Heart left ventricle (tissue), 16 donors: ENCODE data around the gene ZBED1. TPM values are rescaled to one million over a fixed set of nuclear protein-coding genes. Genes with fewer than 3 reads are reported as not detected.

Experiments used
- ATAC-seq, 4 donors: fragments of 200-7000 bp; cut with Tn5 transposase; one replicate each; pipeline ENCODE4 v1.9.1; 2020 to 2022; ENCODE audit warnings: moderate library complexity in 4 of 4, mild to moderate bottlenecking in 3 of 4, moderate number of reproducible peaks in 1 of 4
- DNase-seq, 5 donors: peaks; one replicate each; pipeline ENCODE4 v3.0.0-alpha.2; 2020
- H3K27ac ChIP-seq, 12 donors: fragments of 200-600 bp; sonication (generic) in 4 of 12; one replicate each; pipeline versions ENCODE4 v1.5.0 to v1.8.0; 2016 to 2022; ENCODE audit warnings: mild to moderate bottlenecking in 2 of 12
- H3K27me3 ChIP-seq, 9 donors: fragments of 200-600 bp; sonication (generic) in 2 of 9; one replicate each; pipeline versions ENCODE4 v1.5.1 to v1.8.0; 2016 to 2022; ENCODE audit warnings: mild to moderate bottlenecking in 3 of 9
- H3K36me3 ChIP-seq, 9 donors: fragments of 200-600 bp; sonication (generic) in 2 of 9; one replicate each; pipeline versions ENCODE4 v1.5.0 to v1.8.0; 2018 to 2022; ENCODE audit warnings: mild to moderate bottlenecking in 2 of 9
- H3K4me1 ChIP-seq, 12 donors: fragments of 200-600 bp; sonication (generic) in 4 of 12; one replicate each; pipeline versions ENCODE4 v1.5.0 to v1.8.0; 2016 to 2022; ENCODE audit warnings: mild to moderate bottlenecking in 3 of 12
- H3K4me3 ChIP-seq, 12 donors: fragments of 200-600 bp; sonication (generic) in 4 of 12; one replicate each; pipeline versions ENCODE4 v1.5.0 to v1.8.0; 2017 to 2022; ENCODE audit warnings: mild to moderate bottlenecking in 9 of 12, moderate library complexity in 4 of 12
- H3K9me3 ChIP-seq, 12 donors: fragments of 200-600 bp; sonication (generic) in 4 of 12; one replicate each; pipeline versions ENCODE4 v1.5.0 to v1.8.0; 2016 to 2022; ENCODE audit warnings: mild to moderate bottlenecking in 1 of 12
- POLR2A ChIP-seq, 2 donors: fragments of 450-650 bp; IDR thresholded peaks; one replicate each; pipeline ENCODE4 v1.6.1; 2017; ENCODE audit warnings: antibody characterized with exemption in 2 of 2, mild to moderate bottlenecking in 2 of 2, moderate library complexity in 2 of 2
- WGBS, 4 donors: extraction: QIAGEN DNeasy Blood & Tissue Kit in 2 of 4; methylation state at CpG; one replicate each; pipeline versions ENCODE4 v1.1.5 to v1.1.7; 2013 to 2018; 5-methylcytosine and 5-hydroxymethylcytosine counted together
- intact Hi-C, 10 donors: fragments of 100-400 bp; cut with DNase I; formaldehyde crosslinking; loops; one replicate each; pipeline versions ENCODE4 v1.11.1 to v1.14.2; 2022
- long read RNA-seq, 3 donors: library from polyadenylated mRNA; unstranded; transcript quantifications; one replicate each; pipeline ENCODE4 v2.0.0, GENCODE V29; 2020 to 2021
- polyA plus RNA-seq, 2 donors: library from polyadenylated mRNA; stranded (reverse); fragments of 200-250 nt; gene quantifications; one replicate each; pipeline ENCODE4 v1.2.3, GENCODE V29; 2013
- total RNA-seq, 9 donors: library from RNA; depleted of rRNA in 2 of 9; stranded (reverse); fragments of >200 nt in 2 of 9; fragmentation: NEBNext Ultra II Directional in 3 of 9; extraction: Animal tissue kit (Norgen Biotek cat#: 25700) in 3 of 9; gene quantifications; one replicate each; pipeline versions ENCODE4 v1.1.0 to v1.2.4, GENCODE V29; 2016 to 2023
- TF ChIP-seq, protein P1 (sequence below), 12 donors: fragments of 200-600 bp; sonication (generic) in 4 of 12; IDR thresholded peaks; one replicate each; pipeline versions ENCODE4 v1.5.0 to v1.8.0; 2018 to 2022; ENCODE audit warnings: antibody characterized with exemption in 12 of 12, mild to moderate bottlenecking in 5 of 12
- donor health status: ischemic (EF 13 %, LVEDD 7.1; RV severe dilation, severe dysfunction).
- donor health status: healthy with polysubstance abuse.
- donor health status: DM: no; HTN: yes; CAD: no.
- donor health status: DM: no; HTN: no; CAD: no.
- donor health status: ischemic (EF 25% LVEDD 6.9; RV normal size, moderate dysfunction).
- donor health status: ischemic (EF 25% LVEDD 5.7; RV mildly dilated, moderate dysfunction).
- donor health status: healthy.
- donor health status: DM: yes; HTN: yes; CAD: no.
- donor health status: ischemic (EF 35%, LVEDD 5.7; RV mildly dilated, moderate dysfunction).
- donor health status: nonischemic (EF 11% LVEDD 7.7; RV severe dilation, severe dysfunction).
- donor health status: DM: yes; HTN: yes; CAD: no.
- donor health status: PGD.
- donor health status: ischemic (EF 29% LVEDD 5.4; RV normal size, mild dysfunction).
- donor health status: nonischemic (EF 23%, LVEDD 6.1; RV moderate dilation, normal function).

ZBED1 gene
- total RNA-seq: 10 to 100 TPM; 41.8 to 87.1 (median 60.7) TPM
- 10 to 100 TPM; 25.9 to 51.1 TPM for polyA plus RNA-seq
- long read RNA-seq, donor 1, full-length matches to known transcripts: 139 of 198 reads
- long read RNA-seq, donor 1, partial matches to known transcripts: 56 of 198 reads
- long read RNA-seq, donor 1, other reads (novel, unspliced or antisense): 3 of 198 reads
- long read RNA-seq, donor 2, full-length matches to known transcripts: 390 of 395 reads
- long read RNA-seq, donor 2, partial matches to known transcripts: 0 of 395 reads
- long read RNA-seq, donor 2, other reads (novel, unspliced or antisense): 5 of 395 reads
- long read RNA-seq, donor 3, full-length matches to known transcripts: 166 of 242 reads
- long read RNA-seq, donor 3, partial matches to known transcripts: 0 of 242 reads
- long read RNA-seq, donor 3, other reads (novel, unspliced or antisense): 76 of 242 reads

DNA sequence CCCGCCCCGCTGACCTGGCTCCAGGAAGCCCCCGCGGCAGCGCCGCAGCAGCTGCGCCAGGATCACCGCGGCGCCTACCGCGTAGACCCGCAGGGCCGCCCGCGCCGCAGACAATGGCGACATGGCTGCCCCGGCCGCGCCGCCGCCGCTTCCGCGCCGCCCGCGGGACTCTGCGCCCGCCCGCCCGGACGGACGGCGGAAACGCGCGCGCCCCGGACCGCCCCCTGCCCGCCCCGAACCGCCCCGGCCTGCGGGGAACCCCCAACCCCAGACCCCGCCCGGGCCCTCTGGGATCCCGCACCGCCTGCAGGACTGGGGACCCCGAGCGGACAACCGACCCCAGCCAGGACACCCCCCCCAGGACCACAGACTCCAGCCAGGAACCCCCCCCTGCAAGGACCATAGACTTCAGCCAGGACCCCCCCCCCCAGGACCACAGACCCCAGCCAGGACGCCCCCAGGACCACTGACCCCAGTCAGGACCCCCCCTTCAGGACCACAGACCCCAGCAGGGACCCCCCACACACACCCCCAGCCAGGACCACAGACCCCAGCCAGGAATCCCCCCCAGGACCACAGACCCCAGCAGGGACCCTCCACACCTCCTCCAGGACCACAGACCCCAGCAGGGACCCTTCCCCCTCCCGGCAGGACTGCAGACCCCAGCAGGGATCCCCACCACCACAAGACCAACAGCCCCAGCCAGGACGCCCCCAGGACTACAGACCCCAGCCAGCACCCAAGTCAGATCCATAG lies at the start of gene ZBED1, which contains the start of gene DHRSX:
ZBED1 (minus strand) TSS at position 174 of the 756 bp plus-strand sequence. CDS start 10,257 bp downstream, outside the sequence.
DHRSX (minus strand) TSS at position 174 of the 756 bp plus-strand sequence; CDS start at position 123, 51 bp downstream.
- intact Hi-C loops: no loop called here
- ATAC-seq: peak in 3 of 4 donors; percentile 42 to 65 (median 58)
- no peaks in the 10 kb centered on the region for H3K9me3 ChIP-seq
- H3K27ac ChIP-seq: peak within 1 kb of the TSS; percentile 86 to 98 (median 91)
- TF ChIP-seq, protein P1, sequence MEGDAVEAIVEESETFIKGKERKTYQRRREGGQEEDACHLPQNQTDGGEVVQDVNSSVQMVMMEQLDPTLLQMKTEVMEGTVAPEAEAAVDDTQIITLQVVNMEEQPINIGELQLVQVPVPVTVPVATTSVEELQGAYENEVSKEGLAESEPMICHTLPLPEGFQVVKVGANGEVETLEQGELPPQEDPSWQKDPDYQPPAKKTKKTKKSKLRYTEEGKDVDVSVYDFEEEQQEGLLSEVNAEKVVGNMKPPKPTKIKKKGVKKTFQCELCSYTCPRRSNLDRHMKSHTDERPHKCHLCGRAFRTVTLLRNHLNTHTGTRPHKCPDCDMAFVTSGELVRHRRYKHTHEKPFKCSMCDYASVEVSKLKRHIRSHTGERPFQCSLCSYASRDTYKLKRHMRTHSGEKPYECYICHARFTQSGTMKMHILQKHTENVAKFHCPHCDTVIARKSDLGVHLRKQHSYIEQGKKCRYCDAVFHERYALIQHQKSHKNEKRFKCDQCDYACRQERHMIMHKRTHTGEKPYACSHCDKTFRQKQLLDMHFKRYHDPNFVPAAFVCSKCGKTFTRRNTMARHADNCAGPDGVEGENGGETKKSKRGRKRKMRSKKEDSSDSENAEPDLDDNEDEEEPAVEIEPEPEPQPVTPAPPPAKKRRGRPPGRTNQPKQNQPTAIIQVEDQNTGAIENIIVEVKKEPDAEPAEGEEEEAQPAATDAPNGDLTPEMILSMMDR (IDR thresholded peaks at IDR 0.05): no peak
- TF ChIP-seq POLR2A (IDR thresholded peaks at IDR 0.05): no peak
- DNase-seq: peak; percentile 45 to 77 (median 53)
- no peaks in the 10 kb centered on the region for H3K27me3 ChIP-seq
- peak within 1 kb of the TSS; percentile 68 to 98 (median 88) for H3K4me3 ChIP-seq
- 2 to 90% (median 4%) methylated on average over 2 to 57 of the region's 57 CpGs for WGBS, 4 donors
- H3K4me1 ChIP-seq: peaks cover 0 to 40% (median 29%) of the 10 kb centered on the region in 12 donors
- peaks cover 0 to 8% (median 0%) of the 10 kb centered on the region in 9 donors for H3K36me3 ChIP-seq

DNA sequence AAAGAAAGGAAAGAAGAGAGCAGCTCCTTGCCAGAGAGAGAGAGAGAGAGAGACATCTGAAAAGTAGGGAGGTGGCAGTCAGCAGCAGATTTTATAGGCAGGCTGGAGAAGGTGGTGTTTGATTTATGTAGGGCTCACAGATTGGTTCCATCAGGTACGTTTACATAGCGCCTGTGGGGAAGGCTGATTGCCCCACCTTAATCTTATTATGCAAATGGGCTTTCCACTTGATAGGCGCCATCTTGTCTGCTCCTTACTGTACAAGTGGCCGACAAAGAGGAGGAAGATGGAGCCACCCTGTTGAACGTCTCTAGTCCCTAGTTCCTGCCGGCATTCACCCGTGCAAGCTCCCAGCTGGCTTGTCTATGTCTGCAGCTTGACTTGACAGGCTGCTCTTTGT lies 49.1 kb upstream of the ZBED1 start:
- intact Hi-C loops: no loop called here
- Histone ChIP-seq H3K4me1 (no peaks in the 10 kb centered on the region), H3K27me3 (peaks cover 0 to 4% (median 0%) of the 10 kb centered on the region in 9 donors), H3K27ac (no peak overlapping the region), H3K4me3 (no peak overlapping the region), H3K36me3 (no peaks in the 10 kb centered on the region), H3K9me3 (peaks cover 0 to 10% (median 0%) of the 10 kb centered on the region in 12 donors)
- no peak for TF ChIP-seq POLR2A (IDR thresholded peaks at IDR 0.05)
- TF ChIP-seq, protein P1 (IDR thresholded peaks at IDR 0.05): no peak
- DNase-seq (no peak), ATAC-seq (no peak)
- 39 to 47% (median 41%) methylated on average over 7 of the region's 7 CpGs for WGBS, 4 donors

DNA sequence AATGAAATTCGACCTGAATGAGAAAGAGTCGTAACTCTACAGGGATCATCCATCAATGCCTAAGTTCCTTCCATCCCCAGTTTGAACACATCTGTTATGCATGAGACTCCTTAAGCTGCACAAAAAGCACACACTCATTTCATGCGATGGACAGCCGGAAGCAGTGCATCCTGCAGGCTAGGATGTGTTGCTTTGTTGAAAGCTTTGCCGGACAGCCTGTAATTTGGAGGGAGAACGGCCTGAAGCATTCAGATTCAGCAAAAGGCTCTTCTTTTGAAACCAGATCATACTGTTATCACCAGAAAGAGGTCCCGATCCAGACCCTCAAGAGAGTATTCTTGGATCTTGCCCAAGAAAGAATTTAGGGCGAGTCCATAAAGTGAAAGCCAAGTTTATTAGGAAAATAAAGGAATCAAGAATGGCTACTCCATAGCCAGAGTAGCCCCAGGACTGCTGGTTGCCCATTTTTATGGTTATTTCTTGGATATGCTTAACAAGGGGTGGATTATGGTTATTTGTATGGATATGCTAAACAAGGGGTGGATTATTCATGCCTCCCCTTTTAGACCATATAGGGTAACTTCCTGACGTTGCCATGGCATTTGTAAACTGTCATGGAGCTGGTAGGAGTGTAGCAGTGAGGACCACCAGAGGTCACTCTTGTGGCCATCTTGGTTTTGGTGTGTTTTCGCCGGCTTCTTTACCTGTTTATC lies 48.1 kb upstream of the ZBED1 start:
- TF ChIP-seq POLR2A (IDR thresholded peaks at IDR 0.05): no peak
- TF ChIP-seq, protein P1 (IDR thresholded peaks at IDR 0.05): peak in 1 of 12 donors; percentile 10
- Histone ChIP-seq H3K27me3 (peaks cover 0 to 3% (median 0%) of the 10 kb centered on the region in 9 donors), H3K27ac (no peak overlapping the region), H3K36me3 (no peaks in the 10 kb centered on the region), H3K9me3 (peaks cover 0 to 10% (median 0%) of the 10 kb centered on the region in 12 donors), H3K4me1 (no peaks in the 10 kb centered on the region), H3K4me3 (no peak overlapping the region)
- DNase-seq (no peak), ATAC-seq (no peak)
- WGBS, 4 donors: 37 to 47% (median 46%) methylated on average over 11 of the region's 11 CpGs
- intact Hi-C loops: no loop called here
